ENCODE measurements around the gene MIDN.

- TF ChIP-seq CTCF (IDR thresholded peaks at IDR 0.05) (no peak), POLR2AphosphoS5 (IDR thresholded peaks at IDR 0.05; ENCODE audit: insufficient read depth in 1 of 2, low read depth in 1 of 2) (no peak), POLR2A (IDR thresholded peaks at IDR 0.05) (no peak)
Measured at GRCh38 chr19:1261798-1262622, 13.6 kb downstream of the MIDN start.

Data from vagina (tissue), 2 donors.